ENCODE data around the gene WWOX.

Gene WWOX

GRCh38 chr16:78607022-78607421, 507.6 kb downstream of the WWOX start:
- H3K9me3 Mint-ChIP-seq (ENCODE audit: low read depth) = no peaks in the 10 kb centered on the region
- H3K4me1 Mint-ChIP-seq (ENCODE audit: low read depth) = peaks cover 14% of the 10 kb centered on the region
- H3K4me3 Mint-ChIP-seq = no peak overlapping the region
- H3K27ac Mint-ChIP-seq = no peak overlapping the region
- H3K27me3 Mint-ChIP-seq = no peaks in the 10 kb centered on the region
- no peaks in the 10 kb centered on the region for H3K36me3 Mint-ChIP-seq

DNA sequence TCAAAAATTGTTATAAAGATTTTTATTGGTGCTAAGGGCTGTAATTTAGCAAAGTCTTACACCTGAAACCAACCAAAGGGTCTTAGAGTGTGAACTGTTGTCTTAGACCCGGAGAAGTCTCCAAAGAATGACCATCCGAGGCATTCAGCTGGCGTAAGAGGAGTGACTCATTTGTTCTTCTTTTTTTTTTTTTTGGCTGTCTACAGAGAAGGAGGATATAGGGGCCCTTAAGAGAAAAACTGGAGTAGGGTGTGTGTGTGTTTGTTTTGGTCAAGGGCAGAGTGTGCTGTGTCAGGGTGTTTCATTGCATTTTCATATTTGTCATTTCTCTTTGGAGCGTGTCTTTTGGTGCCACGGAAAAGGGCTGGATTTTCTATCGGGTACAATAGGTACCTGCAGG, 508.0 kb downstream of the WWOX start:
- peaks cover 14% of the 10 kb centered on the region for H3K4me1 Mint-ChIP-seq (ENCODE audit: low read depth)
- H3K27me3 Mint-ChIP-seq = no peaks in the 10 kb centered on the region
- H3K27ac Mint-ChIP-seq = no peak overlapping the region
- H3K36me3 Mint-ChIP-seq = no peaks in the 10 kb centered on the region
- no peak overlapping the region for H3K4me3 Mint-ChIP-seq
- no peaks in the 10 kb centered on the region for H3K9me3 Mint-ChIP-seq (ENCODE audit: low read depth)

DNA sequence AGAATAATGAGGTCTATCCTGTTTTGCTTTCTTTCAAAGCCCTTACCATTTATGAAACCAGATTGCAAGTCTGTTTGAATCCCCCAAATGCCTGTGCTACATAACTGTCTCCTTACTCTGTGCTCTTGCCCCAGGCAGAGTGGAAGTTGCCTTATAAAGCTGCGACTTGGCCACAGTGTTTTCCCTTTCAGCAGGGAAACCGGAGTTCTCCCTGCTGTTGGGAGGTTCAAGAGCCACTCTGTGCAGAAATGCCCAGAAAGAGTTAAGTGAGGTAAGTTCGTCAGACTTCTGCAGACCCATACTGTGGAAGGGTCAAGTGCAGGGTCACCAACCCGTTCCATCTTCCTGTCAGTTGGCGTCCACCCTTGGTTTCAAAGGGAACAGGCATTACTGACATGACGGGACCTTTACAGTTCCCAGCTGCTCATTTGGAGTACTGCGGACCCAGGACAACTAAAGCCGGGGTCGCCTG, 508.9 kb downstream of the WWOX start:
- no peak overlapping the region for H3K4me3 Mint-ChIP-seq
- no peaks in the 10 kb centered on the region for H3K9me3 Mint-ChIP-seq (ENCODE audit: low read depth)
- no peak overlapping the region for H3K27ac Mint-ChIP-seq
- peaks cover 14% of the 10 kb centered on the region for H3K4me1 Mint-ChIP-seq (ENCODE audit: low read depth)
- H3K36me3 Mint-ChIP-seq = peaks cover 3% of the 10 kb centered on the region
- no peaks in the 10 kb centered on the region for H3K27me3 Mint-ChIP-seq

DNA sequence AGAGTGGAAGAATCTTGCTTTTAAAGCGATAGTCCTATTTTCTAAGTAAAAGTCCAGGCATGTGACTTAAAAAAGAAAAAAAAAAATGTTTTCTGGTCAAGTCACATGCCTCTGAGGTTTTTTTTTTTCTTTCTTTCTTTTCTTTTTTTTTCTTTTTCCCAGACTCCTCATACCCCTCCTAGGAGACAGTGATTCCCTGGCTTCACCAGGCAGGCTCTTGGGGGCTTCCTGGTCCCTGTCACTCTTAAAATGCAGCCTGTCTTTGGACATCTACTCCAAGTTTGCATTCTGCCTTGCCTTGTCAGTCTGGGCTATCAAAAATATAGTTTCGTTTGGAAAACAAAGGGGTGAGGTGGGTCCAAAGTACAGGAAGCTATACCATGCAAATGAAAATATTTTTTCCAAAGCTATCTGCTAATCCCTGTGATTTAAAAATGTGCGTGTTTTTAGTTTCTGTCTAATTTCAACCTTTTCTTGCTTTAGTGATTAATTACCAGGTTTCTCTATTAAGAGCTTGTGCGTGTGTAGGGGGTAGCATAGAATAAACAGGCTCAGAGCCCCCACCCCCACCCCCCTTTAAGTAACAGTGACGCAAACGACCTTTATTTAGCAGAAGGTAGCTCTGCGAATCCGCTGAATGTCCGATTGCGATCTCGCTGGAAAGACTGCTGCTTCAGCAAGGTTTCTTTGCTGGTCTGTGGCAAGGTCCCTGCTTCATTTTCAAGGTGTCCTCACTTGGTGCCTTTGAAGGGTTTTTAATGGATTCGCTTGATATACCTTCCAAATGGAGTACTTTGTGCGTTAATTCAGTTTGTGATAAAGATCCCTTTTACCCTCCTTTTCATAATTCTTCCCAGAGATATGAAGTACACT, 510.2 kb downstream of the WWOX start:
- H3K36me3 Mint-ChIP-seq = peaks cover 3% of the 10 kb centered on the region
- no peak overlapping the region for H3K27ac Mint-ChIP-seq
- no peak overlapping the region for H3K4me3 Mint-ChIP-seq
- H3K27me3 Mint-ChIP-seq = no peaks in the 10 kb centered on the region
- no peaks in the 10 kb centered on the region for H3K9me3 Mint-ChIP-seq (ENCODE audit: low read depth)
- H3K4me1 Mint-ChIP-seq (ENCODE audit: low read depth) = peaks cover 14% of the 10 kb centered on the region

GRCh38 chr16:78611318-78611717, 511.9 kb downstream of the WWOX start:
- Mint-ChIP-seq H3K27me3 (no peaks in the 10 kb centered on the region), H3K9me3 (ENCODE audit: low read depth) (no peaks in the 10 kb centered on the region), H3K4me3 (no peak overlapping the region), H3K27ac (no peak overlapping the region), H3K4me1 (ENCODE audit: low read depth) (peaks cover 14% of the 10 kb centered on the region), H3K36me3 (peaks cover 3% of the 10 kb centered on the region)

DNA sequence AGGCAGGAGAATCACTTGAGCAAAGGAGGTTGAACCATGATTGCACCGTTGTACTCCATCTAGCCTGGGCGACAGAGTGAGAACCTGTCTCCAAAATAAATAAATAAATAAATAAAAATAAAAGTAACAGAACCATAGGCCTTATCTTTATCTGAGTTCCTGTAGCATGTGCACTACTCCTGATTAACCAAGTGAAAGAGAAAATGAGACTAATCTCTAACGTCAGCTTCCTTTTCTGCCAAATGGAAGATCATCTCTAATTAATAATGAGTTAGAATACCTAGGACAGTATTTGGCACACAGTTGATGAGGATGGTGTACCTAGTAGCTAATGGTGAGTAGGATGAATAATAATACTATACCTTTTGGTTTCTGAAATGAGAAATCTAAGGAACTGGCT, 520.4 kb downstream of the WWOX start:
- H3K27me3 Mint-ChIP-seq = no peaks in the 10 kb centered on the region
- no peak overlapping the region for H3K27ac Mint-ChIP-seq
- H3K4me3 Mint-ChIP-seq = no peak overlapping the region
- H3K9me3 Mint-ChIP-seq (ENCODE audit: low read depth) = peaks cover 8% of the 10 kb centered on the region
- H3K36me3 Mint-ChIP-seq = peaks cover 3% of the 10 kb centered on the region
- no peaks in the 10 kb centered on the region for H3K4me1 Mint-ChIP-seq (ENCODE audit: low read depth)

DNA sequence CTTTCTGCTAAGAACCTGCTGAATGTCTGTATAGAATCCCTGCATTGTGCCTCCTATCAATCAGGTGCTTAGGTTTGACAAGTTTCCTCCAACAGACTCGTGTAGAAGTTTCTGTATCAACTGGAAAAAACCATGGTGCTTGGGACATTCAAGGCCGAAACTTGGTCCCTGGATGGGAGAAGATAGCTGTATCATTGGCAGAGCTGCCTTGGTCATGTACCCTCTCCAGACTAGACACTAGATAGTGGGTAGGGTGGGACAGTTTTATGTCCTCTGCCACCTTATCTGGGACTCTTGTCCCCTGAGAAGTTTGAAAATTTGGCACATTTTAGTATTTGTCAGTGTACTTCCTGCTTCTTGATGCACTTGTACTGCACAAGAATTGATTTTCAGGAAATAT, 520.8 kb downstream of the WWOX start:
- Mint-ChIP-seq H3K9me3 (ENCODE audit: low read depth) (peaks cover 8% of the 10 kb centered on the region), H3K36me3 (peaks cover 3% of the 10 kb centered on the region), H3K4me3 (no peak overlapping the region), H3K27ac (no peak overlapping the region), H3K27me3 (no peaks in the 10 kb centered on the region), H3K4me1 (ENCODE audit: low read depth) (no peaks in the 10 kb centered on the region)

DNA sequence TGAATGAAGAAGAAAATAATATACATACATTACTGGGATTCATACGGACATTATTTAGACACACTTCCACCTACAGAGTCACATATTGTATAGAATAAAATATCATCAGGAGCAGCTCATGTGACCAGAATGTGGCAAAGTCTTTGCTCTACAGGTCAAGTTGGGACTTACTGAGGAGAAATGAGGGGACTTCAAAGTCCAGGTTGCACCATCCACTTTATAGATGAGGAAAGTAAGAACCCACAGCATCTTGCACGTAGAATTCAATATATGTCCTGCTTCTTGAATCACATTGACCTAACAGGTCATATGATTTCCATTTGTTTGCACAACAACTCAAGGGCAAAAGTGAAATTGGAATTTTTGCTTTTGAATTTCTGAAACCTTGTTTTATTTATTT, 524.3 kb downstream of the WWOX start:
- H3K27me3 Mint-ChIP-seq = no peaks in the 10 kb centered on the region

DNA sequence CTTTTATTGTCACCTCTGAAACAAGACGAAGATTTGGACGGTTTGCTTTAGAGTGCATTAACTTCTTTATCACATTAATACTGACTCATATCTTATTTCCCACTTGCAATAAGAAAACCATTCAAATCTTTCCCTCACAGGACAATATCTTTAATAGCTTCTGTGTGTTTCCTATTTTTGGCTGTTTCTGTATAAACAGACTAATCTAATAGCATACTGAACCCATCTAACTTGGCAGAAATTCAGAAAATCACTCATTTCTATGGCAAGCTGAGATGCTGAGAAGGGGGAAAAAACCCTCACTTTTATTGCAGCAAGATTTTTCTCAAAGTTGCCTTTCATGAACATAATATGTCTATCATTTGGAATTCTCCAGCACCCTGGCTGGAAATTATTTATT, 524.9 kb downstream of the WWOX start:
- Mint-ChIP-seq H3K4me1 (ENCODE audit: low read depth) (no peaks in the 10 kb centered on the region), H3K4me3 (no peak overlapping the region), H3K36me3 (peaks cover 17% of the 10 kb centered on the region), H3K9me3 (ENCODE audit: low read depth) (peaks cover 8% of the 10 kb centered on the region), H3K27me3 (no peaks in the 10 kb centered on the region), H3K27ac (no peak overlapping the region)

More for the DNA sequence above, 524.3 kb downstream of the WWOX start:
- peaks cover 17% of the 10 kb centered on the region for H3K36me3 Mint-ChIP-seq
- peaks cover 8% of the 10 kb centered on the region for H3K9me3 Mint-ChIP-seq (ENCODE audit: low read depth)
- no peak overlapping the region for H3K4me3 Mint-ChIP-seq
- no peak overlapping the region for H3K27ac Mint-ChIP-seq
- H3K4me1 Mint-ChIP-seq (ENCODE audit: low read depth) = no peaks in the 10 kb centered on the region

- Mint-ChIP-seq H3K9me3 (ENCODE audit: low read depth) (no peaks in the 10 kb centered on the region), H3K4me1 (ENCODE audit: low read depth) (no peaks in the 10 kb centered on the region), H3K27ac (no peak overlapping the region), H3K4me3 (no peak overlapping the region), H3K36me3 (peaks cover 22% of the 10 kb centered on the region), H3K27me3 (no peaks in the 10 kb centered on the region)
These were observed 529.1 kb downstream of the WWOX start for GRCh38 chr16:78628461-78629045.

GRCh38 chr16:78629173-78629572, 529.7 kb downstream of the WWOX start:
- H3K36me3 Mint-ChIP-seq = peaks cover 22% of the 10 kb centered on the region
- H3K4me3 Mint-ChIP-seq = no peak overlapping the region
- H3K27me3 Mint-ChIP-seq = no peaks in the 10 kb centered on the region
- H3K4me1 Mint-ChIP-seq (ENCODE audit: low read depth) = no peaks in the 10 kb centered on the region
- no peak overlapping the region for H3K27ac Mint-ChIP-seq
- no peaks in the 10 kb centered on the region for H3K9me3 Mint-ChIP-seq (ENCODE audit: low read depth)

DNA sequence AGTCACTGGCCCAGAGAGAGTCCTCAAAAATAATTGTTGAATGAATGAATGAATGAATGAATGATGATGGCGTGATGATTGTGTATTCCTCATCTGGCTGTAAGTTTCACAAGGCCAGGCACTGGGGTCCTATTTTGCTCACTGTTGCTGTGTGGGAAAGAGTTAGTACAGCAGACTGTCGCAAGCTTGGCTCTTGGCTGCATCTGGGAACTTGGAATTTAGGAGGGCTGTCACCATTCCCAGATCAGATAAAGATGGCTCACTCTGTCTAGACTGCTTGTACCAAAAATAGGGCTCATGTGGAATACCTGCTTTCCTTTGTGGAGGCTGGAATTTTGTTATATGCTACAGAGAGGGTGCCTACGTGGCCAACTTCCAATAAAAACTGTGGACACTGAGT, 530.6 kb downstream of the WWOX start:
- H3K27me3 Mint-ChIP-seq = no peaks in the 10 kb centered on the region
- H3K9me3 Mint-ChIP-seq (ENCODE audit: low read depth) = no peaks in the 10 kb centered on the region
- no peaks in the 10 kb centered on the region for H3K4me1 Mint-ChIP-seq (ENCODE audit: low read depth)
- H3K36me3 Mint-ChIP-seq = peaks cover 22% of the 10 kb centered on the region
- no peak overlapping the region for H3K27ac Mint-ChIP-seq
- H3K4me3 Mint-ChIP-seq = no peak overlapping the region

DNA sequence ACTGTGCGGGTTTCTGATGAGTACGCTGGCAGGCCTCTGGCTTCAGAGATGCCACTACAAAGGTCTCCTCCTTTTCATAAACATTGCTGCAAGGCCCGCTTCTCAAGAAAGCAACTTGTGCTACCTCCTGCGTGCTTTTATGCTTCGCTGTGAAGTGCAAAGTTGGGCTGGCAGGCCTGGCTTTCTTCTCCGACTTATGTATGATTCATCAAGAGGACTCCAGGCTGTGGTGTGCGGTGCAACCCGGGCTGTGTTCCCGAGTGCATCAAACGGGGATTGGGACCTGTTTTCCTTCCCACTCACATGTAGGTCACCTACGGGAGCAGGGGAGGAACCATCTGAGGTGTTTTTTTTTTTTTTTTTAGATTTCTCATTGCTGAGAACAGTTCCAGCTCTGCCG, 534.1 kb downstream of the WWOX start:
- H3K4me3 Mint-ChIP-seq = no peak overlapping the region
- H3K9me3 Mint-ChIP-seq (ENCODE audit: low read depth) = no peaks in the 10 kb centered on the region

DNA sequence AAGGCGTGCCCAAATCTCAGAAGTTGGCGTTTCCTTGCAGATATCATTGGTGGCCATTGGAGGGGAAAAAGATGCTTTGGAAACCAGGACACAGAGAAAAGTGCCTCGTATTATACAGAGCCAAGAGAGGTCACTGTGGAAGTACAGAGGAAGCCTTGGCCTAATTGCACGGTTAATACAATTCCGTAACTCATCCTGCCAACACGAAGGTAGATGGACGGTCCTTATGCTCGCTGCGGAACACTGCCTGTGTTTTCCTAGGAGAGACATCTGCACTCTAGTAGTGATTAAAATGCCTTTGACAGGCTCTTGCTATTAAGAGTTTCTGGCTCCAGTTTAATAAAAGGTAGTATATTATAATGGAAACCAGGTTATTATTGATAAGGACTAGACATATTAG, 536.4 kb downstream of the WWOX start:
- H3K4me1 Mint-ChIP-seq (ENCODE audit: low read depth) = no peaks in the 10 kb centered on the region
- H3K4me3 Mint-ChIP-seq = no peak overlapping the region
- peaks cover 12% of the 10 kb centered on the region for H3K36me3 Mint-ChIP-seq
- H3K27me3 Mint-ChIP-seq = peaks cover 3% of the 10 kb centered on the region
- no peak overlapping the region for H3K27ac Mint-ChIP-seq
- H3K9me3 Mint-ChIP-seq (ENCODE audit: low read depth) = no peaks in the 10 kb centered on the region

More for the DNA sequence above, 534.1 kb downstream of the WWOX start:
- Mint-ChIP-seq H3K27ac (no peak overlapping the region), H3K4me1 (ENCODE audit: low read depth) (no peaks in the 10 kb centered on the region), H3K36me3 (peaks cover 15% of the 10 kb centered on the region), H3K27me3 (no peaks in the 10 kb centered on the region)

- H3K9me3 Mint-ChIP-seq (ENCODE audit: low read depth) = no peaks in the 10 kb centered on the region
- H3K4me3 Mint-ChIP-seq = no peak overlapping the region
- H3K36me3 Mint-ChIP-seq = peaks cover 12% of the 10 kb centered on the region
These were observed 538.9 kb downstream of the WWOX start for GRCh38 chr16:78638371-78638770.

More at GRCh38 chr16:78638371-78638770, 538.9 kb downstream of the WWOX start:
- H3K4me1 Mint-ChIP-seq (ENCODE audit: low read depth) = no peaks in the 10 kb centered on the region
- no peak overlapping the region for H3K27ac Mint-ChIP-seq
- H3K27me3 Mint-ChIP-seq = peaks cover 3% of the 10 kb centered on the region

Data from activated naive CD8-positive, alpha-beta T cell (primary cell).